HUES48 (cell line): Measurements from ENCODE around the gene ATP6V1G1.
A peak's percentile ranks its signal among the peaks of the same experiment; 100 is the strongest.
"Not testable (repeated sequence)": the region's sequence is repeated elsewhere in the genome, so short reads cannot be mapped to it uniquely, and the experiment has no call there.

Experiments
- H3K27ac ChIP-seq: one replicate; pipeline ENCODE4 v1.7.0; 2013; ENCODE audit warnings: low read depth, low read length, inconsistent platforms
- H3K27me3 ChIP-seq: 2 replicates; pipeline ENCODE4 v1.6.1; 2013; ENCODE audit warnings: mild to moderate bottlenecking, low read length; ENCODE audit not compliant: control insufficient read depth, insufficient read depth
- H3K36me3 ChIP-seq: 2 replicates; pipeline ENCODE4 v1.6.1; 2013; ENCODE audit warnings: low read length; ENCODE audit not compliant: control insufficient read depth, insufficient read depth
- H3K4me1 ChIP-seq: 2 replicates; pipeline ENCODE4 v1.6.1; 2013; ENCODE audit warnings: mild to moderate bottlenecking, low read length; ENCODE audit not compliant: control insufficient read depth, insufficient read depth
- H3K4me3 ChIP-seq: 2 replicates; pipeline ENCODE4 v1.5.1; 2013; ENCODE audit warnings: mild to moderate bottlenecking, low read depth, low read length
- H3K9ac ChIP-seq: 2 replicates; pipeline ENCODE4 v1.6.1; 2013; ENCODE audit warnings: mild to moderate bottlenecking, low read depth, low read length, moderate library complexity
- H3K9me3 ChIP-seq: 2 replicates; pipeline ENCODE4 v1.6.1; 2013; ENCODE audit warnings: low read length; ENCODE audit not compliant: control insufficient read depth, insufficient read depth

ATP6V1G1 gene

GRCh38 chr9:114601787-114602186 is 14.2 kb downstream of the ATP6V1G1 start:
- not testable (repeated sequence) for H3K4me1 ChIP-seq, H3K9me3 ChIP-seq, H3K4me3 ChIP-seq, H3K9ac ChIP-seq, H3K27me3 ChIP-seq, H3K27ac ChIP-seq
- H3K36me3 ChIP-seq, result peaks cover 34% of the 10 kb centered on the region

- Histone ChIP-seq H3K4me1 (no peaks in the 10 kb centered on the region), H3K9ac (no peak overlapping the region), H3K36me3 (peaks cover 29% of the 10 kb centered on the region), H3K27me3 (no peaks in the 10 kb centered on the region), H3K4me3 (no peak overlapping the region), H3K9me3 (no peaks in the 10 kb centered on the region), H3K27ac (no peak overlapping the region)
Observed at GRCh38 chr9:114602620-114603019, 15.1 kb downstream of the ATP6V1G1 start.

GRCh38 chr9:114603248-114603647 is 15.7 kb downstream of the ATP6V1G1 start:
- Histone ChIP-seq H3K9ac (no peak overlapping the region), H3K27ac (no peak overlapping the region), H3K4me3 (no peak overlapping the region), H3K36me3 (peaks cover 22% of the 10 kb centered on the region), H3K27me3 (no peaks in the 10 kb centered on the region), H3K4me1 (no peaks in the 10 kb centered on the region), H3K9me3 (no peaks in the 10 kb centered on the region)

GRCh38 chr9:114604989-114605388 is 17.4 kb downstream of the ATP6V1G1 start:
- Histone ChIP-seq H3K36me3 (0 out of 2 replicates have a peak, but pooled peaks cover 5% of the 10 kb centered on the region), H3K4me1 (no peaks in the 10 kb centered on the region), H3K27ac (no peak overlapping the region), H3K27me3 (no peaks in the 10 kb centered on the region), H3K4me3 (no peak overlapping the region), H3K9ac (no peak overlapping the region), H3K9me3 (no peaks in the 10 kb centered on the region)

GRCh38 chr9:114606068-114606467 is 18.5 kb downstream of the ATP6V1G1 start:
- Histone ChIP-seq H3K4me3 (no peak overlapping the region), H3K9ac (no peak overlapping the region), H3K9me3 (no peaks in the 10 kb centered on the region), H3K4me1 (no peaks in the 10 kb centered on the region; the same call in 1 of the 2 replicates), H3K36me3 (no peaks in the 10 kb centered on the region), H3K27me3 (peaks cover 8% of the 10 kb centered on the region), H3K27ac (no peak overlapping the region)

- H3K4me3 ChIP-seq, result no peak overlapping the region
- H3K27me3 ChIP-seq, result peaks cover 8% of the 10 kb centered on the region
- no peaks in the 10 kb centered on the region for H3K9me3 ChIP-seq
- no peak overlapping the region for H3K27ac ChIP-seq
- no peaks in the 10 kb centered on the region; the same call in 1 of the 2 replicates for H3K4me1 ChIP-seq
- no peak overlapping the region for H3K9ac ChIP-seq
- H3K36me3 ChIP-seq, result no peaks in the 10 kb centered on the region
Observed at GRCh38 chr9:114606597-114607207, 19.1 kb downstream of the ATP6V1G1 start.

- H3K27ac ChIP-seq, result no peak overlapping the region
- H3K9ac ChIP-seq, result no peak overlapping the region
- peaks cover 8% of the 10 kb centered on the region for H3K27me3 ChIP-seq
- peaks cover 10% of the 10 kb centered on the region for H3K4me1 ChIP-seq
- no peak overlapping the region for H3K4me3 ChIP-seq
- H3K36me3 ChIP-seq, result no peaks in the 10 kb centered on the region
- no peaks in the 10 kb centered on the region for H3K9me3 ChIP-seq
Observed at GRCh38 chr9:114607671-114608524, 20.3 kb downstream of the ATP6V1G1 start.

GRCh38 chr9:114608525-114608796 is 20.9 kb downstream of the ATP6V1G1 start:
- Histone ChIP-seq H3K36me3 (no peaks in the 10 kb centered on the region), H3K27ac (no peak overlapping the region), H3K4me3 (no peak overlapping the region), H3K9ac (no peak overlapping the region), H3K27me3 (peaks cover 8% of the 10 kb centered on the region), H3K4me1 (peaks cover 10% of the 10 kb centered on the region), H3K9me3 (no peaks in the 10 kb centered on the region)

- Histone ChIP-seq H3K4me1 (peaks cover 10% of the 10 kb centered on the region), H3K27me3 (peaks cover 8% of the 10 kb centered on the region)
Observed at GRCh38 chr9:114611516-114612271, 24.1 kb downstream of the ATP6V1G1 start.

GRCh38 chr9:114612272-114612923 is 24.8 kb downstream of the ATP6V1G1 start:
- no peaks in the 10 kb centered on the region for H3K36me3 ChIP-seq
- no peaks in the 10 kb centered on the region for H3K9me3 ChIP-seq
- H3K9ac ChIP-seq, result no peak overlapping the region; the same call in 1 of the 2 replicates
- H3K27me3 ChIP-seq, result peaks cover 8% of the 10 kb centered on the region
- H3K27ac ChIP-seq, result no peak overlapping the region
- H3K4me3 ChIP-seq, result peak overlapping the region; percentile 72; the same call in 1 of the 2 replicates
- peaks cover 10% of the 10 kb centered on the region for H3K4me1 ChIP-seq

More at GRCh38 chr9:114611516-114612271, 24.1 kb downstream of the ATP6V1G1 start:
- Histone ChIP-seq H3K27ac (no peak overlapping the region), H3K36me3 (no peaks in the 10 kb centered on the region), H3K4me3 (peak overlapping the region; percentile 72), H3K9ac (peak overlapping the region; percentile 71), H3K9me3 (no peaks in the 10 kb centered on the region)
